Liver (tissue), 9 donors: ENCODE data around the gene PHTF1. TPM values are rescaled to one million over a fixed set of nuclear protein-coding genes. Genes with fewer than 3 reads are reported as not detected.

Experiments
- DNase-seq: peaks from one replicate; pipeline ENCODE4 v3.0.0-alpha.2; 2017; ENCODE audit warnings: low spot score
- H3K27ac ChIP-seq, 2 donors: one replicate each; pipeline ENCODE4 v1.7.0; 2013; ENCODE audit warnings: inconsistent platforms in 2 of 2, low read length in 2 of 2, control low read depth in 1 of 2, low read depth in 1 of 2, mild to moderate bottlenecking in 1 of 2
- H3K27me3 ChIP-seq, 4 donors: one replicate each; pipeline versions ENCODE4 v1.6.1 to v1.7.0; 2013; ENCODE audit warnings: low read length in 3 of 4, inconsistent platforms in 1 of 4, mild to moderate bottlenecking in 1 of 4, moderate library complexity in 1 of 4; ENCODE audit not compliant: control insufficient read depth in 4 of 4, insufficient read depth in 4 of 4
- H3K36me3 ChIP-seq, 4 donors: one replicate each; pipeline versions ENCODE4 v1.6.1 to v1.7.0; 2013; ENCODE audit warnings: low read length in 3 of 4, mild to moderate bottlenecking in 3 of 4, low read depth in 1 of 4, moderate library complexity in 1 of 4; ENCODE audit not compliant: control insufficient read depth in 4 of 4, insufficient read depth in 3 of 4
- H3K4me1 ChIP-seq, 4 donors: one replicate each; pipeline versions ENCODE4 v1.6.1 to v1.7.0; 2013; ENCODE audit warnings: low read length in 3 of 4, mild to moderate bottlenecking in 3 of 4, moderate library complexity in 1 of 4; ENCODE audit not compliant: control insufficient read depth in 4 of 4, insufficient read depth in 4 of 4
- H3K4me3 ChIP-seq, 3 donors: one replicate each; pipeline versions ENCODE4 v1.6.1 to v1.7.0; 2013; ENCODE audit warnings: low read length in 3 of 3, control low read depth in 1 of 3, low read depth in 1 of 3, mild to moderate bottlenecking in 1 of 3
- H3K9ac ChIP-seq, 2 donors: one replicate each; pipeline ENCODE4 v1.7.0; 2013; ENCODE audit warnings: low read length in 2 of 2, mild to moderate bottlenecking in 2 of 2, moderate library complexity in 2 of 2, control low read depth in 1 of 2, low read depth in 1 of 2
- H3K9me3 ChIP-seq, 4 donors: one replicate each; pipeline versions ENCODE4 v1.6.1 to v1.7.0; 2013; ENCODE audit warnings: low read length in 3 of 4; ENCODE audit not compliant: control insufficient read depth in 4 of 4
- ATF3 ChIP-seq: IDR thresholded peaks from 2 replicates; pipeline ENCODE4 v1.6.1; 2016; ENCODE audit warnings: antibody characterized with exemption
- CTCF ChIP-seq: fragments of 150-350 bp; IDR thresholded peaks from 2 replicates; pipeline ENCODE4 v1.5.1; 2017; ENCODE audit warnings: improper control_type of control experiment, low read depth, low read length; ENCODE audit not compliant: missing input control
- EGR1 ChIP-seq, 2 donors: IDR thresholded peaks; 2 replicates each; pipeline ENCODE4 v1.6.1; 2016 to 2018; ENCODE audit warnings: antibody characterized with exemption in 2 of 2, low read depth in 2 of 2
- FOXA1 ChIP-seq: IDR thresholded peaks from 2 replicates; pipeline ENCODE4 v1.6.1; 2016; ENCODE audit warnings: antibody characterized with exemption
- FOXA2 ChIP-seq: IDR thresholded peaks from 2 replicates; pipeline ENCODE4 v1.6.1; 2016; ENCODE audit warnings: antibody characterized with exemption
- GABPA ChIP-seq, 2 donors: IDR thresholded peaks in 1 of 2; conservative IDR thresholded peaks in 1 of 2; 2 replicates each; pipeline ENCODE4 v1.6.1; 2016; ENCODE audit warnings: antibody characterized with exemption in 2 of 2, mild to moderate bottlenecking in 1 of 2, moderate library complexity in 1 of 2
- HNF4A ChIP-seq, 2 donors: conservative IDR thresholded peaks; 2 replicates each; pipeline ENCODE4 v1.6.1; 2016; ENCODE audit warnings: antibody characterized with exemption in 2 of 2, mild to moderate bottlenecking in 2 of 2
- HNF4G ChIP-seq: IDR thresholded peaks from 2 replicates; pipeline ENCODE4 v1.6.1; 2016; ENCODE audit warnings: antibody characterized with exemption
- JUND ChIP-seq, 2 donors: IDR thresholded peaks; 2 replicates each; pipeline ENCODE4 v1.6.1; 2016; ENCODE audit warnings: antibody characterized with exemption in 2 of 2
- MAX ChIP-seq: IDR thresholded peaks from 2 replicates; pipeline ENCODE4 v1.6.1; 2016; ENCODE audit warnings: antibody characterized with exemption
- NR2F2 ChIP-seq: IDR thresholded peaks from 2 replicates; pipeline ENCODE4 v1.6.1; 2016; ENCODE audit warnings: antibody characterized with exemption
- RAD21 ChIP-seq, 2 donors: IDR thresholded peaks; 2 replicates each; pipeline ENCODE4 v1.6.1; 2016; ENCODE audit warnings: antibody characterized with exemption in 2 of 2, mild to moderate bottlenecking in 2 of 2
- REST ChIP-seq: IDR thresholded peaks from 2 replicates; pipeline ENCODE4 v1.6.1; 2016; ENCODE audit warnings: antibody characterized with exemption, mild to moderate bottlenecking
- RXRA ChIP-seq, 2 donors: IDR thresholded peaks; 2 replicates each; pipeline ENCODE4 v1.6.1; 2017 to 2018; ENCODE audit warnings: antibody characterized with exemption in 2 of 2, mild to moderate bottlenecking in 1 of 2
- SP1 ChIP-seq: IDR thresholded peaks from 2 replicates; pipeline ENCODE4 v1.6.1; 2018; ENCODE audit warnings: antibody characterized with exemption, mild to moderate bottlenecking
- TAF1 ChIP-seq: conservative IDR thresholded peaks from 2 replicates; pipeline ENCODE4 v1.6.1; 2016; ENCODE audit warnings: antibody characterized with exemption, mild to moderate bottlenecking
- YY1 ChIP-seq: IDR thresholded peaks from 2 replicates; pipeline ENCODE4 v1.6.1; 2016; ENCODE audit warnings: antibody characterized with exemption, mild to moderate bottlenecking
- ZBTB33 ChIP-seq: IDR thresholded peaks from 2 replicates; pipeline ENCODE4 v1.6.1; 2016; ENCODE audit warnings: antibody characterized with exemption
- WGBS: extraction: QIAGEN DNeasy Blood & Tissue Kit; methylation state at CpG from one replicate; pipeline ENCODE4 v1.1.7; 2013; 5-methylcytosine and 5-hydroxymethylcytosine counted together
- polyA plus RNA-seq, 2 donors: library from polyadenylated mRNA; stranded (reverse) in 1 of 2; unstranded in 1 of 2; fragments of 200-250 nt in 1 of 2; fragments of >200 nt in 1 of 2; fragmentation: Nextera tagmentation in 1 of 2; extraction: Ambion mirVana in 1 of 2; gene quantifications; one replicate each; pipeline versions ENCODE4 v1.2.1 to v1.2.3, GENCODE V29; 2013 to 2015
- total RNA-seq, 2 donors: library from RNA; depleted of rRNA; stranded (reverse); fragments of >200 nt; gene quantifications; one replicate each; pipeline ENCODE4 v1.2.3, GENCODE V29; 2014
- donor health status: healthy.
- donor health status: healthy.
- donor health status: healthy.
- donor health status: healthy.
- donor health status: healthy.

The PHTF1 gene
- total and polyA plus RNA-seq, 4 donors, result 3.2 to 14.0 (median 7.3) TPM

- no peaks in the 10 kb centered on the region for H3K9me3 ChIP-seq
- no peaks in the 10 kb centered on the region for H3K27me3 ChIP-seq
- no peak overlapping the region for H3K9ac ChIP-seq
- no peak overlapping the region for H3K27ac ChIP-seq
- TF ChIP-seq JUND (IDR thresholded peaks at IDR 0.05) (no peak), HNF4G (no peak), ATF3 (no peak), TAF1 (no peak), MAX (no peak), FOXA2 (no peak), RAD21 (IDR thresholded peaks at IDR 0.05) (no peak), GABPA (IDR thresholded peaks at IDR 0.05 in 1 of 2, conservative IDR thresholded peaks at IDR 0.05 in 1 of 2) (no peak), YY1 (no peak), EGR1 (IDR thresholded peaks at IDR 0.05; ENCODE audit: low read depth in 2 of 2) (no peak), FOXA1 (no peak), REST (no peak), HNF4A (conservative IDR thresholded peaks at IDR 0.05) (no peak), ZBTB33 (no peak), NR2F2 (no peak), SP1 (no peak), RXRA (IDR thresholded peaks at IDR 0.05) (no peak)
- WGBS, result 95% methylated on average over 4 of the region's 4 CpGs
- H3K4me3 ChIP-seq, result no peak overlapping the region
- peaks cover 2 to 24% (median 11%) of the 10 kb centered on the region in 4 donors for H3K36me3 ChIP-seq
- H3K4me1 ChIP-seq, result peaks cover 0 to 6% (median 5%) of the 10 kb centered on the region in 4 donors
- no peak for DNase-seq
Observed at GRCh38 chr1:113672491-113672890, 86.8 kb downstream of the PHTF1 start.

- DNase-seq, result no peak
- WGBS, result 98% methylated on average over 1 of the region's 1 CpG
Observed at GRCh38 chr1:113670650-113671049, 88.6 kb downstream of the PHTF1 start.

More at GRCh38 chr1:113670650-113671049, 88.6 kb downstream of the PHTF1 start:
- no peaks in the 10 kb centered on the region for H3K27me3 ChIP-seq
- H3K4me3 ChIP-seq, result no peak overlapping the region
- H3K9ac ChIP-seq, result no peak overlapping the region
- no peak overlapping the region for H3K27ac ChIP-seq
- H3K36me3 ChIP-seq, result peaks cover 2 to 23% (median 13%) of the 10 kb centered on the region in 4 donors
- H3K9me3 ChIP-seq, result no peaks in the 10 kb centered on the region
- H3K4me1 ChIP-seq, result no peaks in the 10 kb centered on the region
- TF ChIP-seq RXRA (IDR thresholded peaks at IDR 0.05) (no peak), JUND (IDR thresholded peaks at IDR 0.05) (no peak), GABPA (IDR thresholded peaks at IDR 0.05 in 1 of 2, conservative IDR thresholded peaks at IDR 0.05 in 1 of 2) (no peak), ZBTB33 (no peak), NR2F2 (no peak), ATF3 (no peak), HNF4A (conservative IDR thresholded peaks at IDR 0.05) (no peak), FOXA2 (no peak), CTCF (no peak), MAX (no peak), TAF1 (no peak), YY1 (no peak), EGR1 (IDR thresholded peaks at IDR 0.05; ENCODE audit: low read depth in 2 of 2) (no peak), SP1 (no peak)
